HG03469 (cell line): Measurements from ENCODE around the gene ALAS1.
"Not testable (repeated sequence)": the region's sequence is repeated elsewhere in the genome, so short reads cannot be mapped to it uniquely, and the experiment has no call there.

Source experiments
- ATAC-seq: cut with Tn5 transposase; IDR thresholded peaks from one replicate; pipeline ENCODE4 v1.9.1; 2021; ENCODE audit warnings: mild to moderate bottlenecking, moderate library complexity, moderate number of reproducible peaks; ENCODE audit not compliant: unreplicated experiment

Gene ALAS1

GRCh38 chr3:52197842-52198625 lies at the start of gene ALAS1:
Gene ALAS1 (plus strand): TSS chr3:52198160. CDS start chr3:52199242, 1,082 bp downstream.
- peak; percentile 58 for ATAC-seq

GRCh38 chr3:52149021-52149420 lies 48.9 kb upstream of the ALAS1 start:
- no peak for ATAC-seq

GRCh38 chr3:52149726-52150125 lies 48.2 kb upstream of the ALAS1 start:
- no peak for ATAC-seq

GRCh38 chr3:52150357-52150756 lies 47.6 kb upstream of the ALAS1 start:
- no peak for ATAC-seq

GRCh38 chr3:52150860-52151259 lies 47.1 kb upstream of the ALAS1 start:
- ATAC-seq: no peak

GRCh38 chr3:52151991-52152390 lies 46.0 kb upstream of the ALAS1 start:
- not testable (repeated sequence) for ATAC-seq

- no peak for ATAC-seq
These were observed 44.4 kb upstream of the ALAS1 start for GRCh38 chr3:52153389-52154096.

- peak; percentile 43 for ATAC-seq
These were observed 43.5 kb upstream of the ALAS1 start, which contains the start of gene POC1A for GRCh38 chr3:52154135-52155094. Gene POC1A (minus strand): TSS chr3:52154423. CDS start chr3:52154372, 51 bp downstream.

GRCh38 chr3:52155912-52156311 lies 42.0 kb upstream of the ALAS1 start:
- no peak for ATAC-seq

- ATAC-seq: no peak
These were observed 38.5 kb upstream of the ALAS1 start for GRCh38 chr3:52159503-52159902.

GRCh38 chr3:52162250-52162872 lies 35.6 kb upstream of the ALAS1 start:
- ATAC-seq: no peak

GRCh38 chr3:52167240-52167639 lies 30.7 kb upstream of the ALAS1 start:
- ATAC-seq: no peak

GRCh38 chr3:52170217-52170616 lies 27.7 kb upstream of the ALAS1 start:
- not testable (repeated sequence) for ATAC-seq

- no peak for ATAC-seq
These were observed 26.3 kb upstream of the ALAS1 start for GRCh38 chr3:52171514-52172261.

- ATAC-seq: no peak
These were observed 25.6 kb upstream of the ALAS1 start for GRCh38 chr3:52172262-52172757.

GRCh38 chr3:52173101-52173500 lies 24.9 kb upstream of the ALAS1 start:
- ATAC-seq: no peak

- no peak for ATAC-seq
These were observed 23.1 kb upstream of the ALAS1 start for GRCh38 chr3:52174896-52175295.

GRCh38 chr3:52175416-52176179 lies 22.4 kb upstream of the ALAS1 start:
- ATAC-seq: no peak
